ENCODE data around the gene ZFP42.
"Not testable (repeated sequence)": the region's sequence is repeated elsewhere in the genome, so short reads cannot be mapped to it uniquely, and the experiment has no call there.

ZFP42 gene

GRCh38 chr4:187995322-187996207 is at the start of gene ZFP42:
TSS of gene ZFP42 (plus strand) at chr4:187995771. CDS start at chr4:188002808, 7,037 bp downstream.
- in situ Hi-C loops (cut with MboI; ENCODE audit: low sequenced_read_pairs): no loop called here

GRCh38 chr4:187961171-187961570 is 34.4 kb upstream of the ZFP42 start:
- in situ Hi-C loops (cut with MboI; ENCODE audit: low sequenced_read_pairs): no loop called here

- in situ Hi-C loops (cut with MboI; ENCODE audit: low sequenced_read_pairs): no loop called here
Observed at GRCh38 chr4:187961961-187962360, 33.6 kb upstream of the ZFP42 start.

- in situ Hi-C loops (cut with MboI; ENCODE audit: low sequenced_read_pairs): no loop called here
Observed at GRCh38 chr4:187962926-187963325, 32.6 kb upstream of the ZFP42 start.

- in situ Hi-C loops (cut with MboI; ENCODE audit: low sequenced_read_pairs): no loop called here
Observed at GRCh38 chr4:187965726-187966125, 29.8 kb upstream of the ZFP42 start.

GRCh38 chr4:187972135-187972534 is 23.4 kb upstream of the ZFP42 start:
- in situ Hi-C loops (cut with MboI; ENCODE audit: low sequenced_read_pairs): no loop called here

GRCh38 chr4:187983746-187984145 is 11.8 kb upstream of the ZFP42 start:
- in situ Hi-C loops (cut with MboI; ENCODE audit: low sequenced_read_pairs): no loop called here

GRCh38 chr4:187992971-187993370 is 2.6 kb upstream of the ZFP42 start:
- in situ Hi-C loops (cut with MboI; ENCODE audit: low sequenced_read_pairs): no loop called here

GRCh38 chr4:187993827-187994226 is 1.7 kb upstream of the ZFP42 start:
- in situ Hi-C loops (cut with MboI; ENCODE audit: low sequenced_read_pairs): no loop called here

GRCh38 chr4:187996502-187997177 is 1.1 kb downstream of the ZFP42 start:
- in situ Hi-C loops (cut with MboI; ENCODE audit: low sequenced_read_pairs): no loop called here

- in situ Hi-C loops (cut with MboI; ENCODE audit: low sequenced_read_pairs): not testable (repeated sequence)
Observed at GRCh38 chr4:187997991-187998390, 2.4 kb downstream of the ZFP42 start.

GRCh38 chr4:187999406-187999932 is 3.9 kb downstream of the ZFP42 start:
- in situ Hi-C loops (cut with MboI; ENCODE audit: low sequenced_read_pairs): no loop called here

GRCh38 chr4:188002323-188002722 is 6.8 kb downstream of the ZFP42 start:
- in situ Hi-C loops (cut with MboI; ENCODE audit: low sequenced_read_pairs): no loop called here

GRCh38 chr4:188002751-188003150 is 7.2 kb downstream of the ZFP42 start:
- in situ Hi-C loops (cut with MboI; ENCODE audit: low sequenced_read_pairs): no loop called here

GRCh38 chr4:188005561-188005960 is 10.0 kb downstream of the ZFP42 start:
- in situ Hi-C loops (cut with MboI; ENCODE audit: low sequenced_read_pairs): no loop called here

- in situ Hi-C loops (cut with MboI; ENCODE audit: low sequenced_read_pairs): no loop called here
Observed at GRCh38 chr4:188006285-188006848, 10.8 kb downstream of the ZFP42 start.

- in situ Hi-C loops (cut with MboI; ENCODE audit: low sequenced_read_pairs): no loop called here
Observed at GRCh38 chr4:188008377-188008776, 12.8 kb downstream of the ZFP42 start.

GRCh38 chr4:188012426-188012945 is 16.9 kb downstream of the ZFP42 start:
- in situ Hi-C loops (cut with MboI; ENCODE audit: low sequenced_read_pairs): no loop called here

GRCh38 chr4:188015025-188015940 is 19.7 kb downstream of the ZFP42 start:
- in situ Hi-C loops (cut with MboI; ENCODE audit: low sequenced_read_pairs): no loop called here

GRCh38 chr4:188016754-188017153 is 21.2 kb downstream of the ZFP42 start:
- in situ Hi-C loops (cut with MboI; ENCODE audit: low sequenced_read_pairs): no loop called here
